ENCODE measurements around the gene KIF5A.

The KIF5A gene

GRCh38 chr12:57520053-57520818 lies 29.6 kb upstream of the KIF5A start, which contains the start of gene DDIT3:
Gene DDIT3, minus strand, starts transcription at chr12:57520514. Its CDS starts 3,108 bp downstream, at chr12:57517406.
- peak; percentile 98 to 100 for DNase-seq

GRCh38 chr12:57521525-57522010 lies 28.3 kb upstream of the KIF5A start:
- no peak for DNase-seq

DNA sequence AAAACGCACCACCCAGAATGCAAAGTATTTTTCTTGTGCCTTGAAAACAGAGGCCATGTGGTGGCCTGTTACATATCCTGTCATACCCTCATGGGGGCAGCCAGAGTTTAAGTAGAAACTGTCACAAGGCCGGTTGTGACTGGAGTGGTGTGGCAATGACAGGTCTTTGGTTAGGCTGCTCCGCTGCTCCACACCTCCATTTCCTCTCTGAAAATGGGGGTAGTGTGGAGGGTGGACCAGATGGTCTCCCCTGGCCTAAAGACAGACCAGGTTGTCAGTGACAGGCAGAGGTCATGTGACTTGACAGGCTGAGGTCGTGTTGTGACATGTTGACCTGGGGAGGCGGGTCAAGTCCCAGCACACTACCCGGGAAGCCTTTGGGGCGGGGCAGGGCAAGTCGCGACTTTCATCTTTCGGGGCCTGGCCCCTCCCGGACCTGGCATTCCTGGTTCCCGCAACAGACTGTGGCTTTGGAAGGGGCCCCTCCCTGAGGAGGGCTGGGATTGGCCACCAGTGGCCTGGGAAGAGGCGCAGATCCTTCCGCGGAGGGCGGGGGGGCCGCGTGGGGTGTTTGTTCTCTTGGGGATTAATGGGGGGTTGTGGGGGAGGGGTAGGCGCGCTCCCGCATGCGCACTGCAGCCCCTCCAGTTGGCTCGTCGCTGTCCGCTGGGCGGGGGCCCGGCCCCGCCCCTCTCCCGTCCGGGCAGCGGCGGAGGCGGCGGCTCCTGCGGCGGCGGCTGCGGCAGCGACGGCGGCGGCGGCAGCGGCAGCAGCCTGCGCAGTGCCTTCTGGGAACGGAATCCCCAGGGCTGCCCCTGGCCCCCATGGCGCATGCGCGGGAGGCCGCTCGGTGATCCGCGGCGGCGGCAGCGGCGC lies 27.6 kb upstream of the KIF5A start, which contains the start of gene MBD6:
Gene MBD6 (plus strand): TSS at position 814 of the 876 bp plus-strand sequence. CDS start 1,480 bp downstream, outside the sequence.
- peak; percentile 85 to 92 for DNase-seq

DNA sequence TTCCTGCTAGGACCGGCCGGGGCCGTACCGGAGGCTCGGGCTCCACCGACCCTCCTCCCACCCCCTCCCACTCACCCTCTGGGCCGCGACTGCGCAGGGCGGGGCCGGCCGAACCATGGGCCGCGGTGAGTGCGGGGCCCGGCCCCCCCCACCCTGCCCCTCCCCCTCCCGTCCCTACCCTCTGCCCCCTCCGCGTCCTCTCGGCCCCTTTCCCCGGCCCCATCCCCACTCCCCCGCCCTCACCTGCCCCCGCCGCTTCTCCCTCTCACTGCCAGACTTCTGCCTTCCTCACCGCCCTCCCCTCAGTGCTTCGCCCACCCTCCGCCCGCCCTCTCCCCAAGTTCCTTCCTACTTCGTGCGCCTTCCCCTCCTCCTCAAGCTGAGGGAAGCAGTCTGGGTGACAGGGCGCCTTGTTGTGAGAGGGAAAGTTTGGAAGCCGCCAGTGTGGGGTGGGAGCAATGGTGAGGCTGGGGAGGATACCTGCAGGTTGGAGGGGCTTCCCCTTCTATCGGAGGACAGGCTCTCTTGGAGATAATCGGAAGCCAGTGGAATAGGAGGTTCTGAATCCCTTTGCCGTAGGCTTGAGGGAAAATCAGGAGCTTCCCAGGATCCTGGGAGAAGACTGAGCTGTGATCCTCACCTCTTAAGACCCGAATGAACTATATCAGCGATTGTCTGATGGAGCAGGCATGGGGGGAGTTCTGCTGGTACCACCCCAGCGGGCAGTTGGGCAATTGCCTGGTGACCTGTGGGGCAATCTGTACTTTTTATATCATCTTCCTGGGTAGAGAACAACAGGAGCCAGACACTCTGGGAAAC lies 26.7 kb upstream of the KIF5A start:
- DNase-seq = peak; percentile 66 to 75

DNA sequence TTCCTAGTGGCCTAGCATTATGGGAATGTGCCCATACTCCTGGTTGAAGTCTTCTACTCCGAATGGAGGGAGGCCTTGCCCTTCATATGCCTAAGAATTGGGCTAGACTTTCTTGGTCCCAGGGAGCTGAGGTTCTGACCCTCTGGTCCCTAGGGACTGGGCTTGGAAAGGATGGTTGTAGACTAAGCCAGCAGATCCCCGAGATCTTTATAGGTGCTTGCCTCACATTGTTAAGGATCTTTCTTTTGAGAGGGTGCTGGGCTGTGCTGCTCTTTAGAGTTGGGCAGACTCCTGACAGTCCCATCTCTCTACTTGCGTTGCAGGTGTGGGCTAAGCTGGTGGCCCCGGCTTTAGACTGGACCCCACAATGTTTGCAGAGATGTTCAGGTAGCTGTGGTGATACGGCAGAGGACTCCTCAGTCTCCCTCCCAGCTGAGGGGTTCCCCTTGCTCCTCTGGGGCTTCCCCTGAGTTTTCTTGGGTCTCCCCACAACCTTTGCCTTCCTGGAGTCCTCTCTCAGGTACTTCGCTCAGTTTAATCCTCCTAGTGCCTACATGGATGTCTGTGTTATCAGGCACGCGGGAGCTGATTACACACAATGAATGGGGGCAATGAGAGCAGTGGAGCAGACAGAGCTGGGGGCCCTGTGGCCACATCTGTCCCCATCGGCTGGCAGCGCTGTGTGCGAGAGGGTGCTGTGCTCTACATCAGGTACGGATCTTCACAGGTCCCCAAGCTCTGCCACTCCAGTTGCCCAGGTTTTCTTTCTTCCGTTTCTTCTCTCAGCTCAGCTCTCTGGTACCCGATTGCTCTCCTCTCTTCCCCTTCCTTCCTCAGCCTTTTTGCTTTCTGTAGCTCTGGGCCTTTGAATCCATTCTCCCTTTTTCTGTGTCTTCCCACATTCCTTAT lies 25.9 kb upstream of the KIF5A start:
- no peak for DNase-seq

DNA sequence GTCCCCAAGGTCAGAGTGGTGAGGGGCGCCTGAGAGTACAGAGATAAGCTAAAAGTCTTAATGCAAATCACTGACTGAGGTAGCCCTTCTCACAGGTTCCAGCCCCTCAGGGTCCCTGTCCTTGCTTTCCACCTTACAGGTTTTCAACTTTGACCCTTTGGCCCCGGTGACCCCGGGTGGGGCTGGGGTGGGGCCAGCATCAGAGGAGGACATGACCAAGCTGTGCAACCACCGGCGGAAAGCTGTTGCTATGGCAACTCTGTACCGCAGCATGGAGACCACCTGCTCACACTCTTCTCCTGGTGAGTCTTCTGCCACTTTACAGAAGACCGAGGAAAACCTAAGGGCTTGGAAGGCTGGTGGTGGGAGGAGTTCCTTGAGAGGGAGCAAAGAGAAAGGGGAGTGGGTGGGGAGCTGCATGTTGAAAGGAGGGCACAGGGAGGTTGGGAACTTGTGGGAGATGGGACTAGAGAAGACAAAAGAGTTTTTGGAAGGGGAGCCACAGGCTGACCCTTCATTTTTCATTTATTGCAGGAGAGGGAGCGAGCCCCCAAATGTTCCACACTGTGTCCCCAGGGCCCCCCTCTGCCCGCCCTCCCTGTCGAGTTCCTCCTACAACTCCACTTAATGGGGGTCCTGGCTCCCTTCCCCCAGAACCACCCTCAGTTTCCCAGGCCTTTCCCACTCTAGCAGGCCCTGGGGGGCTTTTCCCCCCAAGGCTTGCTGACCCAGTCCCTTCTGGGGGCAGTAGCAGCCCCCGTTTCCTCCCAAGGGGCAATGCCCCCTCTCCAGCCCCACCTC lies 24.8 kb upstream of the KIF5A start:
- DNase-seq = no peak

DNA sequence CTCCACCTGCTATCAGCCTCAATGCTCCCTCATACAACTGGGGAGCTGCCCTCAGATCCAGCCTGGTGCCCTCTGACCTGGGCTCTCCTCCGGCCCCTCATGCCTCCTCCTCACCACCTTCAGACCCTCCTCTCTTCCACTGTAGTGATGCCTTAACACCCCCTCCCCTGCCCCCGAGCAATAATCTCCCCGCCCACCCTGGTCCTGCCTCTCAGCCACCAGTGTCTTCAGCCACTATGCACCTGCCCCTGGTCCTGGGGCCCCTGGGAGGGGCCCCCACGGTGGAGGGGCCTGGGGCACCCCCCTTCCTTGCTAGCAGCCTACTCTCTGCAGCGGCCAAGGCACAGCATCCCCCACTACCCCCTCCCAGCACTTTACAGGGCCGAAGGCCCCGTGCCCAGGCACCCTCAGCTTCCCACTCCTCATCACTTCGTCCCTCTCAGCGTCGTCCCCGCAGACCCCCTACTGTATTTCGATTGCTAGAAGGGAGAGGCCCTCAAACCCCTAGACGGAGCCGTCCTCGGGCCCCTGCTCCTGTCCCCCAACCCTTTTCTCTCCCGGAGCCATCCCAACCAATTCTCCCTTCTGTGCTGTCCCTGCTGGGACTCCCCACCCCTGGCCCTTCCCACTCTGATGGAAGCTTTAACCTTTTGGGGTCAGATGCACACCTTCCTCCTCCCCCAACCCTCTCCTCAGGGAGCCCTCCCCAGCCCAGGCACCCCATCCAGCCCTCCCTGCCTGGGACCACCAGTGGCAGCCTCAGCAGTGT lies 24.0 kb upstream of the KIF5A start:
- no peak for DNase-seq

DNA sequence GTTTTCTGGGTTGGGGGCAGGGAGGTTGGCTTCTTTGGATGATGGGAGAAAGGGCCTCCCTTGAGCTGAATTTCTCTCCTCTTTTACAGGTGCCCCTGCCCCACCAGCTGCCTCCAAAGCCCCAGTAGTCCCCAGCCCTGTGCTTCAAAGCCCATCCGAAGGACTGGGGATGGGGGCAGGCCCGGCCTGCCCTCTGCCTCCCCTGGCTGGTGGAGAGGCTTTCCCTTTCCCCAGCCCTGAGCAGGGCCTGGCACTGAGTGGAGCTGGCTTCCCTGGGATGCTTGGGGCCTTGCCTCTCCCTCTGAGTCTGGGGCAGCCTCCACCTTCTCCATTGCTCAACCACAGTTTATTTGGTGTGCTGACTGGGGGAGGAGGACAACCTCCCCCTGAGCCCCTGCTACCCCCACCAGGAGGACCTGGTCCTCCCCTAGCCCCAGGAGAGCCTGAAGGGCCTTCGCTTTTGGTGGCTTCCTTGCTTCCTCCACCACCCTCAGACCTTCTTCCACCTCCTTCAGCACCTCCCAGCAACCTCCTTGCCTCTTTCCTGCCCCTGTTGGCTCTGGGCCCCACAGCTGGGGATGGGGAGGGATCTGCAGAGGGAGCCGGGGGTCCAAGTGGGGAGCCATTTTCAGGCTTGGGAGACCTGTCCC lies 23.2 kb upstream of the KIF5A start:
- DNase-seq = no peak

DNA sequence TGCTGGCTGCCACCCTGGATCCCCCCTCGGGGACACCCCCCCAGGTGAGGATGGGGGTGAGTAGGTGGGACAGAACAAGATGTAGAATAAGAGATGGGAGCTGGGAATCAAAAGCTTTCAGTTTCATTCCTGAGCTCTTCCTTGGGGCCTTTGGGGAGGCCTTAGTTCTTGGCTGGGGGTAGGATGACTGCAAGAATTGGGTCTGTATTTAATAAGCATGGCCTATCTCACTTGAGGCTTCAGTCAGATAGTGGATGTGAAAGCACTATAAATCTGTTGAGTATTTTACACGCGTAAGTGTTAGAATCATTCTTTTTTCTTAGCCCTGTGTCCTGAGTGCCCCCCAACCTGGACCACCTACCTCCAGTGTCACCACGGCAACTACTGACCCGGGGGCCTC lies 22.7 kb upstream of the KIF5A start:
- DNase-seq = no peak

- no peak for DNase-seq
These were observed 21.7 kb upstream of the KIF5A start for GRCh38 chr12:57528176-57528575.

- DNase-seq = no peak
These were observed 20.9 kb upstream of the KIF5A start for GRCh38 chr12:57528831-57529555.

GRCh38 chr12:57529831-57530230 lies 20.0 kb upstream of the KIF5A start:
- DNase-seq = no peak

GRCh38 chr12:57530396-57531142 lies 19.3 kb upstream of the KIF5A start:
- no peak for DNase-seq

DNA sequence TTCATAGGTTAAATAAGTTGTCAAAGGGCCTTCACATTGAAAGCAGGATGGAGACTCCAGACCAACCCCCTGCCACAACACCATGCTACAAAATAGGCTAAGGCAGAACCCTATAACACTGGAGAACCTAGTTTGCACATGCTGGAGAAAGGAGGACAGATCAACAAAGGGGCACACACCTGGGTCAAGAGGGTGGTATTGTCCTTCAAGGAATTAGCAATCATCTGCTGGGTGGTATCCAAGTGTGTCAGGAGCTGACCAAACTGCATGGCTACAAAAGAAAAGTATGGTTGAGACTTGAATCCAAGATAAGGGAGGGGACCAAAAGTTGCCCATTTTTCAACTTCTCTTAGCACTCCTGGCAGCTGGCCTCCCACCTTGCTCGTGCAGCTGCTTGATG lies 18.0 kb upstream of the KIF5A start:
- DNase-seq = no peak

DNA sequence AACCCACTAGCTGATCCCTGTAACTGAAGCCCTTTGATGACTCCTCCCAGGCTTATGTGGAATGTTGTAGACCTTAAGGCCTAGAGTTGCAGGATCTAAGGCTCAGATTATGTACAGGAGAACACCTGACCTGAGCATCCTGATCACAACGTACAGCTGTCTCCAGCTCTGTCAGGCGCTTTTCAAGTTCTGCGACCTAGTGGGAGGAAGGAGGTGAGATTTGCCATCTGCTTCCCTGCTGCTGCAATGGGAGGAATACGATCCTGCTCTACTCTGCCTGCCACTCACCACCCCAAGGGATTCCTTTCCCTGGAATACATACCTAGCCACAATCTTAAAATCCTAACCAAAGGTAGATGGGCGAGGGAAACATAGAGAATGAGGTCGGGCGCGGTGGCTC lies 16.7 kb upstream of the KIF5A start:
- DNase-seq = no peak

DNA sequence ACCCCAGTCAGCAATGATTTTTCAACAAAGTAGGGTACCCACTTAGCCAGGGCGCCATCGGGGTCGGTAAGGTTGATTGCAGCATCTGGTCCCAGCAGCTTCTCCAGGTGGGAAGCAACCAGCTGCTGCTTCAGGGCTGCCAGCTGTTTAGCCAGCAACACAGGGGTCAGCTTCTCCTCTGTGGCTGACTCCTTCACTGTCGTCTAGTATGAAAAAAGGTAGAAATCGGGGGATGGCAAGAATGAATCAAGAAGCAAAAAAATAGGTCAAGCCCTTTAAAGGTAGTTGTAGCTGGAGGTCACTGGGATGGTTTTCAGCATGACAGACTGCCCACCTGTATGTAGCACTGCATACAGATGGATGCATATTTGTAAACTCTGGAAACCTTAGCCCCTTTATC lies 15.6 kb upstream of the KIF5A start:
- DNase-seq = no peak

DNA sequence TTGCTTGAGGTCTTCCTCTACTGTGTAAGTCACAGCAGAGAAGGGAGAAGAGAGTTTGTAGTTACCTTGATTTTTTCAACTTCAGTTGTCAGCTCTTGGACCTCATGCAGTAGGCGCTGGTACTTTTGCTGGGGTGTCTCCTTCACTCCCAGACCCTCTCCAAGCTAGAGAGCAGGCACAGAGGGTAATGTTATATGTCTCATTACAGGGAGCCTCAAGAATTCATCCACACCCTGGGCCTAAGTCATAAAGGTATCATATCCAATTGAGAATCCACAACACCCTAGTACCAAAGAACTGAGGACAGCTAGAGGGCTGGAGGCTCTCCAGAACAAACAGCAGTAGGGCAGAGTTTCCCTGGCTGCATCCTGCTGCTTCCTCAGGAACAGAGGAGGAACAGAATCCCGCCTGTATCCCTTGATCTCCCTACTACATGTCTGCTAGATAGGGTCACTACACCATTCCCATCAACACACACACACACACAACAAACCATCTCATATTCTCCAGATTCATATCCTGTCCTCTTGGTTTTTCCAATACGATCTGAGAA lies 14.8 kb upstream of the KIF5A start:
- no peak for DNase-seq
